Endothelial cell of umbilical vein (primary cell): ENCODE data around the gene TROAP. TPM values are rescaled to one million over a fixed set of nuclear protein-coding genes. Genes with fewer than 3 reads are reported as not detected.

ENCODE experiments used
- BruUV-seq: library from RNA; stranded (reverse); fragments of 400-500 nt; replicated peaks from 2 replicates; lab custom pipeline; 2021; lab: Mats Ljungman, UMichigan
- CTCF ChIA-PET: fragments of 300-600, 350-600 bp; sonication (Branson Sonifier 250); formaldehyde crosslinking; loops from one replicate; lab custom pipeline; 2021; ENCODE audit warnings: antibody characterized with exemption, inconsistent platforms; lab: Charles Lee
- POLR2A ChIA-PET: fragments of 300-600, 350-600 bp; sonication (Branson Sonifier 250); formaldehyde crosslinking; loops from one replicate; lab custom pipeline; 2021; ENCODE audit warnings: antibody characterized with exemption, inconsistent platforms; lab: Charles Lee
- DNase-seq: peaks from one replicate; pipeline ENCODE4 v3.0.0-alpha.2; 2011; ENCODE audit warnings: low read depth, low spot score
- FAIRE-seq: peaks from 2 replicates; lab custom pipeline; 2011; peaks lifted over from hg19 to GRCh38; lab: Jason Lieb, UNC
- H2AFZ ChIP-seq: 2 replicates; pipeline ENCODE4 v1.6.0; 2012; ENCODE audit warnings: low read depth, low read length, control low read depth, inconsistent platforms
- H3K27ac ChIP-seq: 2 replicates; pipeline ENCODE4 v1.5.1; 2011; ENCODE audit warnings: low read depth, mild to moderate bottlenecking, control low read depth, low read length, moderate library complexity; ENCODE audit not compliant: insufficient read depth
- H3K27me3 ChIP-seq, 2 experiments: 2 replicates each; pipeline versions ENCODE4 v1.6.0 to v1.6.1; 2011; ENCODE audit warnings: low read length in 2 of 2, mixed read lengths in 1 of 2; ENCODE audit not compliant: control insufficient read depth in 2 of 2, insufficient read depth in 2 of 2
- H3K36me3 ChIP-seq, 2 experiments: 2 replicates in 1 of 2; 3 replicates in 1 of 2; pipeline ENCODE4 v1.5.1; 2011; ENCODE audit warnings: low read length in 2 of 2, mild to moderate bottlenecking in 1 of 2, moderate library complexity in 1 of 2; ENCODE audit not compliant: control insufficient read depth in 2 of 2, insufficient read depth in 2 of 2; ENCODE audit errors: extremely low read depth in 1 of 2
- H3K4me1 ChIP-seq: 3 replicates; pipeline ENCODE4 v1.5.1; 2011; ENCODE audit warnings: mild to moderate bottlenecking, low read length; ENCODE audit not compliant: control insufficient read depth, insufficient read depth; ENCODE audit errors: extremely low read depth
- H3K4me2 ChIP-seq: 2 replicates; pipeline ENCODE4 v1.6.1; 2011; ENCODE audit warnings: low read length, control low read depth, mixed read lengths; ENCODE audit not compliant: insufficient read depth
- H3K4me3 ChIP-seq, 3 experiments: fragments of 200-600 bp in 1 of 3; sonication (generic), shearing (Covaris generic) in 1 of 3; replicated peaks in 1 of 3; 2 replicates each; pipeline ENCODE4 v1.5.1; 2011 to 2016; ENCODE audit warnings: control low read depth in 3 of 3, low read length in 3 of 3, mild to moderate bottlenecking in 2 of 3, inconsistent platforms in 1 of 3, low read depth in 1 of 3, moderate library complexity in 1 of 3; ENCODE audit not compliant: insufficient read depth in 1 of 3
- H3K79me2 ChIP-seq: 2 replicates; pipeline ENCODE4 v1.6.0; 2012; ENCODE audit warnings: low read length, inconsistent platforms; ENCODE audit not compliant: control insufficient read depth, insufficient read depth
- H3K9ac ChIP-seq: replicated peaks from 2 replicates; pipeline ENCODE3; 2011; ENCODE audit warnings: low read length, control low read depth; ENCODE audit not compliant: insufficient read depth; ENCODE audit errors: extremely low read depth
- H3K9me1 ChIP-seq: replicated peaks from 3 replicates; pipeline ENCODE4 v1.6.0; 2011; ENCODE audit warnings: mild to moderate bottlenecking, low read length; ENCODE audit not compliant: control insufficient read depth, insufficient read depth; ENCODE audit errors: extremely low read depth
- H3K9me3 ChIP-seq: replicated peaks from 2 replicates; pipeline ENCODE4 v1.5.1; 2012; ENCODE audit warnings: low read length, inconsistent platforms; ENCODE audit not compliant: control insufficient read depth, insufficient read depth
- H4K20me1 ChIP-seq: replicated peaks from 2 replicates; pipeline ENCODE3; 2011; ENCODE audit warnings: mild to moderate bottlenecking, low read length; ENCODE audit not compliant: control insufficient read depth, insufficient read depth; ENCODE audit errors: extremely low read depth
- EZH2 ChIP-seq: IDR thresholded peaks from 2 replicates; pipeline ENCODE4 v1.6.1; 2012; ENCODE audit warnings: borderline replicate concordance, low read depth, mild to moderate bottlenecking, moderate library complexity, low read length, inconsistent platforms; ENCODE audit not compliant: severe bottlenecking
- FOS ChIP-seq: IDR thresholded peaks from 2 replicates; pipeline ENCODE4 v1.6.1; 2011; ENCODE audit warnings: mild to moderate bottlenecking, low read length, moderate library complexity, borderline replicate concordance; ENCODE audit not compliant: insufficient read depth
- GATA2 ChIP-seq: IDR thresholded peaks from 2 replicates; pipeline ENCODE4 v1.7.0; 2011; ENCODE audit warnings: low read depth, mild to moderate bottlenecking, moderate library complexity, mixed read lengths, low read length; ENCODE audit not compliant: insufficient read length, insufficient read depth
- JUN ChIP-seq: IDR thresholded peaks from 2 replicates; pipeline ENCODE4 v1.6.1; 2011; ENCODE audit warnings: borderline replicate concordance, low read depth; ENCODE audit not compliant: insufficient read length, insufficient read depth
- MAX ChIP-seq: IDR thresholded peaks from 2 replicates; pipeline ENCODE4 v1.6.1; 2011; ENCODE audit not compliant: insufficient read depth, insufficient read length
- MYC ChIP-seq: IDR thresholded peaks from one replicate; pipeline ENCODE4 v1.6.1; 2011; ENCODE audit warnings: mild to moderate bottlenecking, low read depth, low read length
- POLR2A ChIP-seq: IDR thresholded peaks from 2 replicates; pipeline ENCODE4 v1.6.1; 2012; ENCODE audit warnings: low read depth, mild to moderate bottlenecking, control low read depth, low read length
- POLR2AphosphoS5 ChIP-seq: IDR thresholded peaks from 2 replicates; pipeline ENCODE4 v1.6.1; 2012; ENCODE audit warnings: low read depth, mild to moderate bottlenecking, control low read depth, low read length, moderate library complexity; ENCODE audit not compliant: insufficient read depth
- dilution Hi-C: fragments of 300-500 bp; cut with MboI; formaldehyde crosslinking; loops from one replicate; pipeline ENCODE4 v1.15.0; 2019; ENCODE audit warnings: low sequenced_read_pairs; ENCODE audit not compliant: extremely low pct_ligation_motif_present
- intact Hi-C: fragments of 100-400 bp; cut with micrococcal nuclease; formaldehyde crosslinking; loops from one replicate; pipeline ENCODE4 v1.10.0; 2022
- polyA plus RNA-seq, 4 experiments: library from polyadenylated mRNA; depleted of rRNA in 3 of 4; stranded (reverse) in 3 of 4; unstranded in 1 of 4; fragments of >200 nt; gene quantifications; 2 replicates each; pipeline versions ENCODE4 v1.2.1 to v1.2.3, GENCODE V29; 2011 to 2012; ENCODE audit warnings: missing spikeins in 1 of 4
- total RNA-seq: library from RNA; stranded (reverse); gene quantifications from 2 replicates; pipeline ENCODE4 v1.2.3, GENCODE V29; 2021
- TF ChIP-seq, protein P1 (sequence below), 2 donors: IDR thresholded peaks; 1 replicate in 1 of 2; 2 replicates in 1 of 2; pipeline ENCODE4 v1.5.1; 2011; ENCODE audit warnings: low read length in 2 of 2, mild to moderate bottlenecking in 2 of 2, moderate library complexity in 2 of 2, control low read depth in 1 of 2, inconsistent platforms in 1 of 2, low read depth in 1 of 2; ENCODE audit not compliant: insufficient read depth in 1 of 2; ENCODE audit errors: extremely low read depth in 1 of 2

The TROAP gene
- total and polyA plus RNA-seq, 2 donors (not counting 3 experiments of a cell fraction or from before 2014, with no cell fraction given): 31.7 to 68.6 TPM

- dilution Hi-C loops (no loop called here), intact Hi-C loops (no loop called here)
- no peak for TF ChIP-seq EZH2
- no peak for TF ChIP-seq JUN
- no peak for TF ChIP-seq POLR2A
- TF ChIP-seq MYC: no peak
- TF ChIP-seq GATA2: no peak
- no peak for TF ChIP-seq MAX
- TF ChIP-seq, protein P1, sequence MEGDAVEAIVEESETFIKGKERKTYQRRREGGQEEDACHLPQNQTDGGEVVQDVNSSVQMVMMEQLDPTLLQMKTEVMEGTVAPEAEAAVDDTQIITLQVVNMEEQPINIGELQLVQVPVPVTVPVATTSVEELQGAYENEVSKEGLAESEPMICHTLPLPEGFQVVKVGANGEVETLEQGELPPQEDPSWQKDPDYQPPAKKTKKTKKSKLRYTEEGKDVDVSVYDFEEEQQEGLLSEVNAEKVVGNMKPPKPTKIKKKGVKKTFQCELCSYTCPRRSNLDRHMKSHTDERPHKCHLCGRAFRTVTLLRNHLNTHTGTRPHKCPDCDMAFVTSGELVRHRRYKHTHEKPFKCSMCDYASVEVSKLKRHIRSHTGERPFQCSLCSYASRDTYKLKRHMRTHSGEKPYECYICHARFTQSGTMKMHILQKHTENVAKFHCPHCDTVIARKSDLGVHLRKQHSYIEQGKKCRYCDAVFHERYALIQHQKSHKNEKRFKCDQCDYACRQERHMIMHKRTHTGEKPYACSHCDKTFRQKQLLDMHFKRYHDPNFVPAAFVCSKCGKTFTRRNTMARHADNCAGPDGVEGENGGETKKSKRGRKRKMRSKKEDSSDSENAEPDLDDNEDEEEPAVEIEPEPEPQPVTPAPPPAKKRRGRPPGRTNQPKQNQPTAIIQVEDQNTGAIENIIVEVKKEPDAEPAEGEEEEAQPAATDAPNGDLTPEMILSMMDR (IDR thresholded peaks at IDR 0.05; ENCODE audit: extremely low read depth in 1 of 2, insufficient read depth in 1 of 2, low read depth in 1 of 2, low read length in 2 of 2): no peak
- no peak for TF ChIP-seq FOS
- no peak for TF ChIP-seq POLR2AphosphoS5
- ChIA-PET POLR2A (no interaction called here), CTCF (interaction anchor here (1.4 to 3.1 kb wide), 4 partner anchors 12 to 184 kb away, joined by 7 to 66 read pairs (median 10); partner anchors contain the start of gene DNAJC22)
- no peak for FAIRE-seq
- H2AFZ ChIP-seq: no peak overlapping the region
- no peaks in the 10 kb centered on the region for H3K4me1 ChIP-seq
- H3K9ac ChIP-seq: no peak overlapping the region
- H3K79me2 ChIP-seq: no peaks in the 10 kb centered on the region
- H3K4me2 ChIP-seq: no peak overlapping the region
- no peak overlapping the region for H3K4me3 ChIP-seq
- H3K9me1 ChIP-seq: no peaks in the 10 kb centered on the region
- TSS peak; percentile 18 for BruUV-seq
- no peaks in the 10 kb centered on the region for H4K20me1 ChIP-seq
- no peak for DNase-seq
- peaks cover 18% of the 10 kb centered on the region in 2 experiments for H3K27me3 ChIP-seq
- peaks cover 4 to 6% of the 10 kb centered on the region in 2 experiments for H3K36me3 ChIP-seq
- no peaks in the 10 kb centered on the region for H3K9me3 ChIP-seq
- no peak overlapping the region for H3K27ac ChIP-seq
Observed at GRCh38 chr12:49330032-49330619, 7.1 kb downstream of the TROAP start.
